SK-N-SH (cell line): ENCODE measurements around the gene P4HTM. TPM values are rescaled to one million over a fixed set of nuclear protein-coding genes. Genes with fewer than 3 reads are reported as not detected.
A peak's percentile ranks its signal among the peaks of the same experiment; 100 is the strongest.

Experiments used
- CTCF ChIA-PET: fragments of 300-600, 350-600 bp; formaldehyde crosslinking; extraction: SDS; loops from one replicate; lab custom pipeline; 2021; lab: Yijun Ruan, JAX
- POLR2A ChIA-PET: fragments of 350-600 bp; sonication (Branson Sonifier 250); formaldehyde crosslinking; extraction: SDS; loops from one replicate; lab custom pipeline; 2020; ENCODE audit warnings: antibody characterized with exemption, inconsistent platforms; lab: Yijun Ruan, JAX
- DNase-seq: peaks from one replicate; pipeline ENCODE4 v3.0.0; 2012
- H2AFZ ChIP-seq: fragments of 200-600 bp; sonication (generic); 2 replicates; pipeline ENCODE4 v1.8.1; 2016; ENCODE audit warnings: antibody characterized with exemption, mild to moderate bottlenecking, low read depth
- H3F3A ChIP-seq: fragments of 200-600 bp; sonication (generic); replicated peaks from 2 replicates; pipeline ENCODE3; 2016; ENCODE audit warnings: antibody characterized with exemption, mild to moderate bottlenecking; ENCODE audit not compliant: insufficient read depth
- H3K27ac ChIP-seq, 2 experiments: fragments of 200-500 bp in 1 of 2; fragments of 200-600 bp in 1 of 2; sonication (Bioruptor generic) in 1 of 2; sonication (generic), shearing (Covaris generic) in 1 of 2; 2 replicates each; pipeline versions ENCODE4 v1.5.1 to v1.6.1; 2014 to 2016; ENCODE audit warnings: low read depth in 2 of 2, inconsistent platforms in 1 of 2, low read length in 1 of 2, mild to moderate bottlenecking in 1 of 2, mixed read lengths in 1 of 2
- H3K27me3 ChIP-seq: fragments of 200-600 bp; sonication (generic), shearing (Covaris generic); 2 replicates; pipeline ENCODE4 v1.6.1; 2016; ENCODE audit warnings: mixed run types; ENCODE audit not compliant: insufficient read depth
- H3K36me3 ChIP-seq, 2 experiments: fragments of 200-500 bp in 1 of 2; fragments of 200-600 bp in 1 of 2; sonication (Bioruptor generic) in 1 of 2; sonication (generic) in 1 of 2; replicated peaks in 1 of 2; 2 replicates each; pipeline versions ENCODE3 to v1.5.1; 2014 to 2016; ENCODE audit warnings: low read length in 1 of 2, mild to moderate bottlenecking in 1 of 2; ENCODE audit not compliant: insufficient read depth in 2 of 2, control insufficient read depth in 1 of 2
- H3K4me1 ChIP-seq, 2 experiments: fragments of 200-500 bp in 1 of 2; fragments of 200-600 bp in 1 of 2; sonication (Bioruptor generic) in 1 of 2; sonication (generic), shearing (Covaris generic) in 1 of 2; 2 replicates each; pipeline versions ENCODE4 v1.5.1 to v1.6.1; 2014 to 2016; ENCODE audit warnings: low read depth in 1 of 2, low read length in 1 of 2, mixed run types in 1 of 2; ENCODE audit not compliant: insufficient read depth in 2 of 2, control insufficient read depth in 1 of 2
- H3K4me2 ChIP-seq: fragments of 200-600 bp; sonication (generic), shearing (Covaris generic); 2 replicates; pipeline ENCODE4 v1.6.1; 2017; ENCODE audit warnings: mixed run types
- H3K4me3 ChIP-seq, 2 experiments: fragments of 200-500 bp in 1 of 2; fragments of 200-600 bp in 1 of 2; sonication (Bioruptor generic) in 1 of 2; sonication (generic), shearing (Covaris generic) in 1 of 2; 2 replicates each; pipeline versions ENCODE4 v1.5.1 to v1.8.1; 2014 to 2016; ENCODE audit warnings: low read depth in 2 of 2, inconsistent platforms in 1 of 2, low read length in 1 of 2, mild to moderate bottlenecking in 1 of 2, mixed read lengths in 1 of 2, moderate library complexity in 1 of 2
- H3K79me2 ChIP-seq: fragments of 200-600 bp; sonication (generic); 2 replicates; pipeline ENCODE4 v1.8.1; 2017; ENCODE audit warnings: mild to moderate bottlenecking; ENCODE audit not compliant: insufficient read depth
- H3K9ac ChIP-seq: fragments of 200-600 bp; sonication (generic); 2 replicates; pipeline ENCODE4 v1.6.1; 2017; ENCODE audit warnings: mixed run types
- H3K9me2 ChIP-seq: fragments of 200-600 bp; sonication (generic); 2 replicates; pipeline ENCODE4 v1.6.1; 2017; ENCODE audit warnings: mixed run types
- H3K9me3 ChIP-seq: fragments of 200-600 bp; sonication (generic); 2 replicates; pipeline ENCODE4 v1.6.1; 2017; ENCODE audit warnings: mixed run types, mild to moderate bottlenecking, moderate library complexity
- H4K20me1 ChIP-seq: fragments of 200-600 bp; sonication (generic); 2 replicates; pipeline ENCODE4 v1.6.1; 2017; ENCODE audit warnings: mild to moderate bottlenecking, mixed run types; ENCODE audit not compliant: insufficient read depth
- EP300 ChIP-seq, 2 experiments: IDR thresholded peaks; 2 replicates each; pipeline versions ENCODE4 v1.4.0 to v1.6.1; 2012; ENCODE audit warnings: borderline replicate concordance in 1 of 2, low read depth in 1 of 2, low read length in 1 of 2
- FOSL2 ChIP-seq: IDR thresholded peaks from 2 replicates; pipeline ENCODE4 v1.4.0; 2012; ENCODE audit warnings: low read depth, mild to moderate bottlenecking, moderate library complexity, borderline replicate concordance
- FOXM1 ChIP-seq: IDR thresholded peaks from 2 replicates; pipeline ENCODE4 v1.4.0; 2012; ENCODE audit warnings: low read depth, mild to moderate bottlenecking
- GATA2 ChIP-seq: sonication (generic); formaldehyde crosslinking; IDR thresholded peaks from 2 replicates; pipeline ENCODE4 v1.5.0; 2020; ENCODE audit warnings: mild to moderate bottlenecking, missing genetic modification reagents
- NFIC ChIP-seq: IDR thresholded peaks from 2 replicates; pipeline ENCODE4 v1.4.0; 2012; ENCODE audit warnings: borderline replicate concordance
- NRF1 ChIP-seq: IDR thresholded peaks from 2 replicates; pipeline ENCODE4 v1.6.1; 2012; ENCODE audit warnings: low read depth, mild to moderate bottlenecking, low read length
- RCOR1 ChIP-seq: fragments of 150-350 bp; IDR thresholded peaks from 2 replicates; pipeline ENCODE4 v1.6.1; 2017; ENCODE audit warnings: antibody characterized with exemption, low read length
- REST ChIP-seq: IDR thresholded peaks from 2 replicates; pipeline ENCODE4 v1.6.1; 2012; ENCODE audit warnings: mild to moderate bottlenecking, low read depth, low read length, moderate library complexity
- RFX5 ChIP-seq: IDR thresholded peaks from 2 replicates; pipeline ENCODE4 v1.6.1; 2012; ENCODE audit warnings: mild to moderate bottlenecking, improper control_type of control experiment, low read length
- RXRA ChIP-seq: IDR thresholded peaks from 2 replicates; pipeline ENCODE4 v1.4.0; 2012; ENCODE audit warnings: low read depth, mild to moderate bottlenecking, borderline replicate concordance
- TAF1 ChIP-seq: IDR thresholded peaks from 2 replicates; pipeline ENCODE4 v1.6.1; 2012; ENCODE audit warnings: low read depth, mild to moderate bottlenecking, low read length, moderate library complexity, borderline replicate concordance
- TCF12 ChIP-seq: IDR thresholded peaks from 2 replicates; pipeline ENCODE4 v1.4.0; 2012
- WGBS: methylation state at CpG from one replicate; pipeline ENCODE4 v1.1.6; 2017; ENCODE audit warnings: low lambda C conversion rate; 5-methylcytosine and 5-hydroxymethylcytosine counted together
- polyA plus RNA-seq, 3 experiments: library from polyadenylated mRNA; depleted of rRNA; stranded (reverse); fragments of >200 nt; gene quantifications; 2 replicates each; pipeline ENCODE4 v1.2.3, GENCODE V29; 2012
- TF ChIP-seq, protein P1 (sequence below): IDR thresholded peaks from 2 replicates; pipeline ENCODE4 v1.4.0; 2012; ENCODE audit warnings: low read depth
- TF ChIP-seq, protein P2 (sequence below): fragments of 150-350 bp; IDR thresholded peaks from 2 replicates; pipeline ENCODE4 v1.6.1; 2016; ENCODE audit warnings: mild to moderate bottlenecking, low read depth, low read length

Gene P4HTM
- polyA plus RNA-seq, 1 of the 3 experiments (the other 2 are of a cell fraction), result 21.0 TPM

DNA sequence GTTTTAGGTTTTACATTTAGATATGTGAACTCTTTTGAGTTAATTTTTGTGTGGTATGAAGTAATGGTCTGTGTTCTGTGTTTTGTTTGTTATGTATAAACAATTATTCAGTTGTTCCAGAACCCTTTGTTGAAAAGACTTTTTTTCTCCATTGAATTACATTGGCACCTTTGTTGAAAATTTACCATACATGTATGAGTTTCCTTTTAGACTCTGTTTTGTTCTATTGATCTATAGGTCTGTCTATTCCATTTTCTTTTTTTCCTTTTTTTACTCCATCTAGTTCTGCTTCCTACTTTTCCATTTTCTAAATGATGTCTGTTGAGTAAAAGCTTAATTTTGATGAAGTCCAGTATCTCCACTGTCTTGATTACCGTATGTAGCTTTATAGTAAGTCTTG lies 40.0 kb upstream of the P4HTM start:
- Histone ChIP-seq H3K9me3 (no peaks in the 10 kb centered on the region), H3K36me3 (peaks cover 0 to 16% of the 10 kb centered on the region in 2 experiments), H3F3A (peaks cover 10% of the 10 kb centered on the region), H3K4me1 (peaks cover 0 to 7% of the 10 kb centered on the region in 2 experiments; a peak in 1 of 4 replicates), H2AFZ (no peak overlapping the region), H4K20me1 (peaks cover 35% of the 10 kb centered on the region), H3K9me2 (no peaks in the 10 kb centered on the region), H3K4me3 (no peak overlapping the region), H3K9ac (no peak overlapping the region)
- 94% methylated on average over 1 of the region's 1 CpG for WGBS
- TF ChIP-seq REST (no peak), GATA2 (no peak), NFIC (no peak), RFX5 (no peak), TAF1 (no peak), FOSL2 (no peak), NRF1 (no peak), RCOR1 (no peak), TCF12 (no peak), FOXM1 (no peak), EP300 (IDR thresholded peaks at IDR 0.05; ENCODE audit: borderline replicate concordance in 1 of 2, low read depth in 1 of 2, low read length in 1 of 2) (no peak), RXRA (no peak)
- TF ChIP-seq, protein P1, sequence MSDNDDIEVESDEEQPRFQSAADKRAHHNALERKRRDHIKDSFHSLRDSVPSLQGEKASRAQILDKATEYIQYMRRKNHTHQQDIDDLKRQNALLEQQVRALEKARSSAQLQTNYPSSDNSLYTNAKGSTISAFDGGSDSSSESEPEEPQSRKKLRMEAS, result no peak
- TF ChIP-seq, protein P2, sequence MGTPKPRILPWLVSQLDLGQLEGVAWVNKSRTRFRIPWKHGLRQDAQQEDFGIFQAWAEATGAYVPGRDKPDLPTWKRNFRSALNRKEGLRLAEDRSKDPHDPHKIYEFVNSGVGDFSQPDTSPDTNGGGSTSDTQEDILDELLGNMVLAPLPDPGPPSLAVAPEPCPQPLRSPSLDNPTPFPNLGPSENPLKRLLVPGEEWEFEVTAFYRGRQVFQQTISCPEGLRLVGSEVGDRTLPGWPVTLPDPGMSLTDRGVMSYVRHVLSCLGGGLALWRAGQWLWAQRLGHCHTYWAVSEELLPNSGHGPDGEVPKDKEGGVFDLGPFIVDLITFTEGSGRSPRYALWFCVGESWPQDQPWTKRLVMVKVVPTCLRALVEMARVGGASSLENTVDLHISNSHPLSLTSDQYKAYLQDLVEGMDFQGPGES, result no peak
- TF ChIP-seq, all 33 proteins: peak for 0
- Histone ChIP-seq H3K27ac (peak overlapping the region in 1 of 2 experiments; percentile 29; a peak in 1 of 4 replicates), H3K79me2 (peaks cover 86% of the 10 kb centered on the region), H3K27me3 (no peaks in the 10 kb centered on the region), H3K4me2 (no peak overlapping the region)
- DNase-seq, result no peak
- CTCF ChIA-PET, result interaction anchor here (1.7 kb wide), 1 partner anchor 10 kb away, joined by 6 read pairs; no protein-coding TSS in a partner anchor
- POLR2A ChIA-PET, result no interaction called here
